NCI-H69 (cell line): ENCODE measurements around the gene AK2.
A peak's percentile ranks its signal among the peaks of the same experiment; 100 is the strongest.

Experiments
- DNase-seq: peaks from one replicate; lab custom pipeline; 2025; lab: John Stamatoyannopoulos, UW

The AK2 gene

GRCh38 chr1:32972814-32973428, 63.8 kb downstream of the AK2 start:
- peak; percentile 89 for DNase-seq

DNA sequence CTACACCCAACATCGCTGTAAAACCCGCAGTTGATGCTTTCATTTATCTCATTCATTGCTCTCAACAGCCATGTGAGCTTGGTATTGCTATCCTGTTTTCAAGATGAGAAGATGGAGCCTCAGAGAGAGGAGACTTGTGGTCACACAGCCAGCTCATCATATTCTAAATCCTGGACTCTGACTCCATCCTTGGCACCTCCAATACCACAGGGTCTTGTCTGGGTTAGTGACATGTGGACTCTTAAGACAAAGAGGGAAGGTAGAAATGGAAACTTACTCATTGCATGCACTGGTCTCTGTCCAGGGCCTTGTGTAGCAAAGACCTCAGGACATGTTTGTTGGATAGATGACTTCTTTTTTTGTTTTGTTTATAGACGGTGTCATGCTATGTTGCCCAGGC, 65.1 kb downstream of the AK2 start:
- no peak for DNase-seq

- DNase-seq, result no peak
Measured at GRCh38 chr1:32971156-32971555, 65.5 kb downstream of the AK2 start.

GRCh38 chr1:32969566-32969965, 67.1 kb downstream of the AK2 start:
- peak; percentile 3 for DNase-seq

DNA sequence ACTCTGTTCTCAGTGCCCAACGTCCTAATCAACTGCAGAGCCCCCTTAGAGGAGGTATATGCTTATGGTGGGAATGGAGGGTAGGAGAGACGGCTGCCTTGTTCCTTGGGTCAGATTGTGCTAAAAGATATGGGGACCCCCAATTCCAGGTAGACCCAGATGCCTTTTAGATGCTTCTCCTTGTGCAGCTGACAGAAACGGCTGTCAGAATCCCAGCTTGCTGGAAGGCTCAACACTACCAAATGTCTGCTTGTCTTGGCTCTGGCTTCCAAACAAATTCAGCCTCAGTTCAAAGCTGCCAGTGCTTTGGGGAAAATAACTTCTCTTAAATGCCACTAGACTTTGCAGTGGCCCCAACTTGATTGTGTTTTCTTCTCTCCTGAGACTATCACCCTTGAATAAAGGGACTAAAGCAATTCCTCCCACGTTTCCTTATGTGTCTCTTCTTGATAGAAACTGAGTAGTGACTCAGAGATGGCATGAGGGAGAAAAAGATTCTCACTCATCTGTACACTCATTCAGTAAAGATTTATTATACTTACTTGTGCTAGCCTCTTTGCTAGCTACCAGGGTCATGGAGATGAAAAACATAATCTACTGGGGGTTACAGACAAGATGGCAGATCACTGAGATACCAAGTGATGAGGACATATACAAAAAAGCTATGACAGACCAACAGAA, 68.7 kb downstream of the AK2 start:
- no peak for DNase-seq

DNA sequence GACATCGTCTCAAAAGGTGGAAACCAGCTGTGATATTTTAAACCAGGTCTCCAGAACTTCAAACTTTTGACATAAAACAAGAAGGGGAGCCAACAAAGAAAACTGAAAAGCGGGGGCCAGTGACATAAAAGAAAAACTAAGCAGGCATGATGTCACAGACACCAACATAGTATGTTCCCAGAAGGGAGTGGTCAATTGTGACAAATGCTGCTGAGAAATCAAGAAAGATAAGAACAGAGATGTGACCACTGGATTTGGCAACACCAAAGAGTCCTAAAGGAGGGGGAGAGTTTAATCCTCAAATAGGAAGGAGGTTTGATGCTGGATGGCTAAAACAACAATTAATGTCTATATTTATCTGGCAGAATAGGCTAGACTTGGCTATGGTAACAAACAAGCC, 69.8 kb downstream of the AK2 start:
- no peak for DNase-seq

DNA sequence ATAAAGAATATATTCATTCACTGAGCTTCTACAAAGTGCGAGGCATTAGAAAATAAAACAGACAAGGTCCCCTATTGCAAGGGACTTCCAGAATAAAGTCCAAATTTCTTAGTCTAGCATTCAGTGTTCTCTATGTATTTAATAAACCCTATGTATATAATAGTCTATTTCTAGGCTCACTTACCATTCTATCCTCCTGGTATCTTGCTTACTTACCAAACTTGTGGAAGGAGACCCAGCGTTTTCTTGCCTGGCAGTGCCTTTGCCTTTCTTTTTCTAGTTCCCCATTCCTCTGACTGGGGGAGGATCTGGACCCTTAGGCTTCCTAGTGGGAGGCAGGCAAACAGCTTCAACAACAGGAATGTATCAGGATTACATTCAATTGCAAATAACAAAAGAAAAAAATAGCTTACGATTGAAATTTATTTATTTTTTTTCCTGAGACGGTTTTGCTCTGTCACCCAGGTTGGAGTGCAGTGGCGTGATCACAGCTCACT, 71.4 kb downstream of the AK2 start:
- no peak for DNase-seq

DNA sequence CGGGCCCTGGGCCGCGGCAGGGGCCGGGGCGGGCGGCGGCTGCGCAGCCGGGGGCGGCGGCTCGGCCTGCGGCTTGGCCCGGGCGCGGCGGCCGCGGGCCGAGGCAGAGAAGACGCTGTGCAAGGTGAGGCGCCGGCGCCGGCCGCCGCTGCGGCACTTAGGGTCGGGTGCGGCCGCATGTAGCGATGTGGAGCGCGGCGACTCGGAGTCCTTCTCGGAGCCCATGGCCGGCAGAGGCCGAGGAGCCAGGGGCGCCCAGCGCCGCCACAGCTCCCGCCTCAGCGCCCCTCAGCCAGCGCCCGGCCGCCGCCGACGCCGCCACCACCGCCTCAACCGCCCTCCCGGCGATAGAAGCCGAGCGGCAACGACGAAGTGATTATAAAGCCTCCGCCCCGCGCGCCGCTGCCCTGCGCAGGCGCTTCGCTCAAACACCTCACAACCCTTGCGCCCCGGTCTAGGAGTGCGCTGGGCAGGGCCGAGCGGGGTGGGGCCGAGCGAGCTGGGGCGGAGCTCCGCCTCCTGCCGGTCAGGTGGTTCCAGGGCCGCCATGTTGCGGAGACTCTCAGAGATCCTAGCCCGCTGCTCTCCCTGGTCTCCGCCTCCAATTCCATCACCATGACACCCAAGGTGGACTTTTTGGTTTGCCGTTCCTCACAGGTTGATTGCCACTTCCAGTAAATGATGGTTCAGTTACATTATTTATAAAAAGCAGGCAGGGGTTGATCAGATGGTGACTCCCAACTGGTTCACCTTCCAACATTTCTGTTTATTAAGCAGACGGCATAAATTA, 72.0 kb downstream of the AK2 start, which contains the start of gene RNF19B:
TSS of gene RNF19B (minus strand) at position 349 of the 790 bp plus-strand sequence. CDS start at position 225, 124 bp downstream.
- DNase-seq, result peak; percentile 96

GRCh38 chr1:32963746-32964460, 72.8 kb downstream of the AK2 start:
- DNase-seq, result peak; percentile 71

DNA sequence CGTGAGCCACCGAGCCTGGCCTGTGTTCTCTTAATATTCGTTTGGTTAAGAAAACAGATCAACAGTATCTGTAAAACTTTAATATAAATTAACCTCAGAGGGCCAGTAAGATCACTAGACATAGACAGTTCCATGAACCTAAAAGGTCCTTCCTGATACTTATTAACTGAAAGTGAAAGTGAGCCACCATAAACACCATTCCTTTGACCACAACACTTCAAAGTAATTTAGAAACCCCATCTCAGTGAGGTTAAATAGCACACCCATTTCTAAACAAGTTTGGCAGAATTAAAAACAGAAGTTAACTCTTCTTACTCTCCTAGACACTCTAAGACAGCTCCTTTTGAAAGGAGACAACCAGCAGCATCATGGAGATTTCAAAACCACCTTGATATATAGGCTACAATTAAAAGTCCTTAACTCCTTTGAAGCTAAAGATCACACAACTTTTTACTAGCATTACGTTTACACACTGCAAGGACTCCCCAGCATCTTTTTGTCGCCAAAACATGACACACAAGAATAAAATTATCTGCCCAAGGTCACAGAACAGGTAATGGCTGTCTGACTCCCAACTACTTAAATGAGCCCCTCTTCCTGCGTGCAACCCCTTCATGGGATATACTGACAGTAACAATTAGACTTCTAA, 74.3 kb downstream of the AK2 start:
- no peak for DNase-seq

DNA sequence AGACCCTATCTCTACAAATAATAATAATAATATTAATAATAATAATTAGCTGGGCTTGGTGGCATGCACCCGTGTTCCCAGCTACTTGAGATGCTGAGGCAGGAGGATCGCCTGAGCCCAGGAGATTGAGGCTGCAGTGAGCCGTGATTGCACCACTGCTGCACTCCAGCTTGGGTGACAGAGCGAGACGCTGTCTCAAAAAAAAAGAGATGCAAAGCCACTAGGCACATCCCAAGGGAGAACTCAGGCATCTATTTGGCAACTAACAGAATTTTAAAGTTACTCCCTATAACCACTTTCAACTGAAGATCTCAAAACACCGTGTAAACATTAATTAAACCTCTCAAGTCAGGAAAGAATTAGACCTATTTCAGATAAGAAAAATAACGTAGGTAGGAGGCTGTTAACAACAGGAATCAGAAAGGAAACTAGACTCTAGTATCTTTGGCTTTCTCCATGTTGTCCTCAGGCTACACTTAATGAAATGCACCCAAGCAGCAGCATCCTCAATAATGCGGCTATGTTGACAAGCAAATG, 75.8 kb downstream of the AK2 start:
- no peak for DNase-seq

DNA sequence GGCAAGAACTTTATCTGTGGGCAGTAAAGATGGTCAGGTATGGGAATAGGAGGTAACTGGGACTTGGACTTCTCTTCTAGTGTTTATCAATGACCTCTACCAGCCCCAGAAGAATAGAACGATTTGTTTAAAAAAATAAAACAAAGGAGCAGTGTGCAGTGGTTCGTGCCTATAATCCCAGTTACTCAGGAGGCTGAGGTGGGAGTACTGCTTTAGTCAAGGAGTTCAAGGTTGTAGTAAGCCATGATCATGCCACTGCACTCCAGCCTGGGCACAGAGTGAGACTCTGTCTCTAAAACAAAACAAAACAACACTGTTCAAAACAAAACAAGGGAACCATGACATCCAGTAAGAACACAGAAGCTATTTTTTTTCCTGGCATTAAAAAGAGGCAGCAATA, 76.3 kb downstream of the AK2 start:
- DNase-seq, result no peak

DNA sequence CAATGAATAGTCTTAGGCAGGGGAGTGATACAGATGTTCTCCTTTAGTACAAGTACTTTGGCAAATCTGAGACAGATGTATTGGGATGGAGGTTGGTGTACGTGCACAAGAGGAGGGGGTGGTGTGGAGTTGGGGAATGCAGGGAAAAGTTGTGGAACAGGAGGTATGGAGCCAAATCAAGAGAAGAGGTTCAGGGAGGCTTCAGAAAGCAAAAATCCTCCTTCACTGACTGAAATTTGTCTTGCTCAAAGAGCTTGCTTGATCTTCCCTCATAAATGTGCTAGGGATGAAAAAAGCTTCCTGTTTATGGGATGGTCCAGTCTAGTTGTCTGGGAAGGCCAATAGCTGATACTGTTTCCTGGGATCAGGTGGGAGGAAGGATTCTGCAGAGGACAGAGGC, 77.9 kb downstream of the AK2 start:
- DNase-seq, result no peak
